HG03025 (cell line): Measurements from ENCODE around the gene ST6GALNAC6.

ENCODE experiments used
- ATAC-seq: cut with Tn5 transposase; IDR thresholded peaks from one replicate; pipeline ENCODE4 v1.9.1; 2021; ENCODE audit warnings: mild to moderate bottlenecking, moderate library complexity; ENCODE audit not compliant: unreplicated experiment, low FRiP score

ST6GALNAC6 gene

GRCh38 chr9:127917603-127918002 lies 18.2 kb upstream of the ST6GALNAC6 start:
- ATAC-seq = no peak

GRCh38 chr9:127916720-127917581 lies 17.5 kb upstream of the ST6GALNAC6 start, which contains the start of gene ST6GALNAC4:
ST6GALNAC4 (minus strand) TSS chr9:127917041; CDS start chr9:127916419, 622 bp downstream.
- ATAC-seq = peak; percentile 45

GRCh38 chr9:127915801-127916719 lies 16.7 kb upstream of the ST6GALNAC6 start:
- ATAC-seq = no peak

GRCh38 chr9:127915325-127915752 lies 15.9 kb upstream of the ST6GALNAC6 start:
- ATAC-seq = no peak

- ATAC-seq = no peak
Observed at GRCh38 chr9:127913682-127914081, 14.3 kb upstream of the ST6GALNAC6 start.

- ATAC-seq = no peak
Observed at GRCh38 chr9:127912882-127913281, 13.5 kb upstream of the ST6GALNAC6 start.

GRCh38 chr9:127912296-127912695 lies 12.9 kb upstream of the ST6GALNAC6 start:
- ATAC-seq = no peak

- no peak for ATAC-seq
Observed at GRCh38 chr9:127910613-127911205, 11.3 kb upstream of the ST6GALNAC6 start.

- no peak for ATAC-seq
Observed at GRCh38 chr9:127909839-127910273, 10.5 kb upstream of the ST6GALNAC6 start.

- no peak for ATAC-seq
Observed at GRCh38 chr9:127908660-127908926, 9.2 kb upstream of the ST6GALNAC6 start.

GRCh38 chr9:127907867-127908659 lies 8.7 kb upstream of the ST6GALNAC6 start:
- ATAC-seq = no peak

- no peak for ATAC-seq
Observed at GRCh38 chr9:127905788-127906191, 6.4 kb upstream of the ST6GALNAC6 start.

GRCh38 chr9:127905004-127905728 lies 5.8 kb upstream of the ST6GALNAC6 start:
- ATAC-seq = no peak

GRCh38 chr9:127904561-127905003 lies 5.2 kb upstream of the ST6GALNAC6 start:
- no peak for ATAC-seq

- no peak for ATAC-seq
Observed at GRCh38 chr9:127903557-127904475, 4.4 kb upstream of the ST6GALNAC6 start.

- peak; percentile 12 for ATAC-seq
Observed at GRCh38 chr9:127898433-127899127, 823 bp downstream of the ST6GALNAC6 start.

GRCh38 chr9:127897193-127897692 lies 2.2 kb downstream of the ST6GALNAC6 start:
- ATAC-seq = no peak
